Neural progenitor cell (in vitro differentiated cells): ENCODE results near the gene GPRIN2. TPM values are rescaled to one million over a fixed set of nuclear protein-coding genes. Genes with fewer than 3 reads are reported as not detected.
A peak's percentile ranks its signal among the peaks of the same experiment; 100 is the strongest.

Source experiments
- DNase-seq: peaks from one replicate; pipeline ENCODE4 v3.0.0-alpha.2; 2016; ENCODE audit warnings: low spot score
- H2AFZ ChIP-seq: fragments of 200-600 bp; sonication (generic); replicated peaks from 2 replicates; pipeline ENCODE4 v1.6.1; 2016; ENCODE audit warnings: antibody characterized with exemption
- H3F3A ChIP-seq: fragments of 200-600 bp; sonication (generic); 2 replicates; pipeline ENCODE4 v1.6.1; 2016; ENCODE audit warnings: antibody characterized with exemption, low read depth
- H3K27ac ChIP-seq: fragments of 200-600 bp; sonication (generic); 2 replicates; pipeline ENCODE4 v1.5.1; 2016; ENCODE audit warnings: mild to moderate bottlenecking
- H3K27me3 ChIP-seq: fragments of 200-600 bp; sonication (generic); 2 replicates; pipeline ENCODE4 v1.6.1; 2016; ENCODE audit warnings: mild to moderate bottlenecking, moderate library complexity
- H3K36me3 ChIP-seq: fragments of 200-600 bp; sonication (generic); 2 replicates; pipeline ENCODE4 v1.5.1; 2016
- H3K4me1 ChIP-seq: fragments of 200-600 bp; sonication (generic); 2 replicates; pipeline ENCODE4 v1.6.1; 2016; ENCODE audit warnings: mixed run types
- H3K4me2 ChIP-seq: fragments of 200-600 bp; sonication (generic); 2 replicates; pipeline ENCODE4 v1.6.1; 2016
- H3K4me3 ChIP-seq: fragments of 200-600 bp; sonication (generic); 2 replicates; pipeline ENCODE4 v1.5.1; 2016
- H3K79me2 ChIP-seq: fragments of 200-600 bp; sonication (generic); 2 replicates; pipeline ENCODE4 v1.6.1; 2016; ENCODE audit warnings: low read depth
- H3K9ac ChIP-seq: fragments of 200-600 bp; sonication (generic); 2 replicates; pipeline ENCODE4 v1.6.1; 2016
- H3K9me3 ChIP-seq: fragments of 200-600 bp; sonication (generic); 2 replicates; pipeline ENCODE4 v1.5.1; 2016; ENCODE audit warnings: low read depth
- H4K20me1 ChIP-seq: fragments of 200-600 bp; sonication (generic); 2 replicates; pipeline ENCODE4 v1.6.1; 2016; ENCODE audit warnings: low read depth
- H3K27ac Mint-ChIP-seq: 3 replicates; pipeline ENCODE4 v1.8.0; 2021; ENCODE audit warnings: mixed read lengths
- H3K27me3 Mint-ChIP-seq: 2 replicates; pipeline ENCODE4 v1.8.0; 2022; ENCODE audit warnings: low read depth, mild to moderate bottlenecking, inconsistent platforms, moderate library complexity, mixed read lengths; ENCODE audit not compliant: insufficient read depth
- H3K36me3 Mint-ChIP-seq: 3 replicates; pipeline ENCODE4 v1.8.0; 2021; ENCODE audit warnings: mixed read lengths
- H3K4me1 Mint-ChIP-seq: 3 replicates; pipeline ENCODE4 v1.8.0; 2021; ENCODE audit warnings: mixed read lengths
- H3K4me3 Mint-ChIP-seq: 3 replicates; pipeline ENCODE4 v1.8.0; 2021; ENCODE audit warnings: mild to moderate bottlenecking, moderate library complexity, mixed read lengths
- H3K9me3 Mint-ChIP-seq: 3 replicates; pipeline ENCODE4 v1.8.0; 2020; ENCODE audit warnings: mixed read lengths
- CTCF ChIP-seq: fragments of 200-600 bp; sonication (generic); IDR thresholded peaks from 2 replicates; pipeline ENCODE4 v1.5.1; 2017; ENCODE audit warnings: antibody characterized with exemption, mild to moderate bottlenecking
- EZH2 ChIP-seq: fragments of 200-600 bp; sonication (generic); IDR thresholded peaks from 2 replicates; pipeline ENCODE4 v1.6.1; 2017; ENCODE audit warnings: antibody characterized with exemption, mild to moderate bottlenecking, moderate library complexity
- EZH2phosphoT487 ChIP-seq: fragments of 200-600 bp; sonication (generic); IDR thresholded peaks from 2 replicates; pipeline ENCODE4 v1.6.1; 2017; ENCODE audit warnings: antibody characterized with exemption
- total RNA-seq: library from RNA; depleted of rRNA; stranded (reverse); fragments of >200 nt; gene quantifications from 2 replicates; pipeline ENCODE4 v1.2.3, GENCODE V29; 2015; ENCODE audit warnings: low replicate concordance

The GPRIN2 gene
- total RNA-seq, 1 donor from 2014 or later: 6.9 TPM

DNA sequence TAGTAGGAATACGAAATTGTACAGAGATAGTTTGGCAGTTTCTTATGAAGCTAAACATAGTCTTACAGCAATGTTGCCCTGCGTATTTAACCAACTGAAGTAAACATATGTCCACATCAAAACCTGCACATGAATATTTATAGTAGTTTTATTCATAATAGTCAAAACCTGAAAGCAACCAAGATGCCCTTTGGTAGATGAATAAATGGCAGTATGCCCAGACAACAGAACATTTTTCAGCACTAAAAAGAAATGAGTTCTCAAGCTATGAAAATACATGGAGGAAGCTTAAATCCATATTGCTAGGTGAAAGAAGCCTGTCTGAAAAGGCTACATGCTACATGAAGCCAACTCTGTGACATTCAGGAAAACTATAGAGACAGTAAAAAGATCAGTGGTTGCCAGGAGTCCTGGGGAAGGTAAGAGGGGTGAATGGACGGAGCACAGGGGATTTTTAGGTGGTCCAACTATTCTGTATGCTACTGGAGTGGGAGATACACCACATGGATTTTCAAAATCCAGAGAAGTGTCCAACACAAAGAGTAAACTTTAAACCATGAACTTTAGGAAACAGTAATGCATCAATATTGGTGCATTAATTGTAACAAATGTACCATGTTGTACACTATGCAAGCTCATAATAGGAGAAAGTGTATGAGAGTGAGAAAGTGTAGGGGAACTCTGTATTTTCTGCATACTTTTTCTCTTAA is 17.6 kb downstream of the GPRIN2 start:
- no peaks in the 10 kb centered on the region for H3K9me3 Mint-ChIP-seq
- no peak overlapping the region for H3K27ac ChIP-seq
- no peak overlapping the region for H3K4me3 Mint-ChIP-seq
- peaks cover 24% of the 10 kb centered on the region for H3K27me3 Mint-ChIP-seq
- H3K4me3 ChIP-seq: no peak overlapping the region
- H3K9ac ChIP-seq: no peak overlapping the region
- no peaks in the 10 kb centered on the region for H3K27me3 ChIP-seq
- H3K36me3 ChIP-seq: no peaks in the 10 kb centered on the region
- TF ChIP-seq EZH2phosphoT487 (no peak), CTCF (no peak), EZH2 (no peak)
- no peak overlapping the region for H3K27ac Mint-ChIP-seq
- H3K4me1 Mint-ChIP-seq: peaks cover 19% of the 10 kb centered on the region
- H3K79me2 ChIP-seq: no peaks in the 10 kb centered on the region
- H3K4me2 ChIP-seq: no peak overlapping the region
- H4K20me1 ChIP-seq: no peaks in the 10 kb centered on the region
- no peaks in the 10 kb centered on the region for H3K9me3 ChIP-seq
- H3F3A ChIP-seq: peaks cover 9% of the 10 kb centered on the region
- peaks cover 22% of the 10 kb centered on the region for H3K4me1 ChIP-seq
- no peaks in the 10 kb centered on the region for H3K36me3 Mint-ChIP-seq
- no peak overlapping the region for H2AFZ ChIP-seq
- DNase-seq: no peak

- no peak for DNase-seq
- no peaks in the 10 kb centered on the region for H3K79me2 ChIP-seq
- no peak overlapping the region for H3K27ac ChIP-seq
- H3K36me3 Mint-ChIP-seq: no peaks in the 10 kb centered on the region
- no peaks in the 10 kb centered on the region for H3K36me3 ChIP-seq
- H3K4me3 Mint-ChIP-seq: no peak overlapping the region
- H3K27me3 ChIP-seq: no peaks in the 10 kb centered on the region
- H2AFZ ChIP-seq: no peak overlapping the region
- no peak overlapping the region for H3K27ac Mint-ChIP-seq
- no peaks in the 10 kb centered on the region for H4K20me1 ChIP-seq
- H3K4me3 ChIP-seq: no peak overlapping the region
- peaks cover 18% of the 10 kb centered on the region for H3K4me1 ChIP-seq
- H3K9ac ChIP-seq: no peak overlapping the region
- peaks cover 20% of the 10 kb centered on the region for H3K27me3 Mint-ChIP-seq
- no peaks in the 10 kb centered on the region for H3K9me3 Mint-ChIP-seq
- no peaks in the 10 kb centered on the region for H3K9me3 ChIP-seq
- H3K4me2 ChIP-seq: no peak overlapping the region
- TF ChIP-seq CTCF (no peak), EZH2phosphoT487 (no peak), EZH2 (no peak)
- peaks cover 19% of the 10 kb centered on the region for H3K4me1 Mint-ChIP-seq
- peaks cover 7% of the 10 kb centered on the region for H3F3A ChIP-seq
These were observed 18.3 kb downstream of the GPRIN2 start for GRCh38 chr10:46538155-46538554.

GRCh38 chr10:46537309-46537708 is 19.1 kb downstream of the GPRIN2 start:
- H3K4me2 ChIP-seq: no peak overlapping the region
- H3K4me3 ChIP-seq: no peak overlapping the region
- H3K36me3 Mint-ChIP-seq: no peaks in the 10 kb centered on the region
- peaks cover 16% of the 10 kb centered on the region for H3K4me1 Mint-ChIP-seq
- H3K27me3 ChIP-seq: no peaks in the 10 kb centered on the region
- H3K9me3 ChIP-seq: no peaks in the 10 kb centered on the region
- H3K9me3 Mint-ChIP-seq: no peaks in the 10 kb centered on the region
- H3K79me2 ChIP-seq: no peaks in the 10 kb centered on the region
- DNase-seq: peak; percentile 53
- H3K27me3 Mint-ChIP-seq: peaks cover 13% of the 10 kb centered on the region
- H3K9ac ChIP-seq: no peak overlapping the region
- H4K20me1 ChIP-seq: no peaks in the 10 kb centered on the region
- no peak overlapping the region for H3K27ac ChIP-seq
- H2AFZ ChIP-seq: no peak overlapping the region
- no peak for TF ChIP-seq EZH2phosphoT487
- TF ChIP-seq CTCF: no peak
- peaks cover 4% of the 10 kb centered on the region for H3F3A ChIP-seq
- no peaks in the 10 kb centered on the region for H3K36me3 ChIP-seq
- H3K27ac Mint-ChIP-seq: no peak overlapping the region
- H3K4me3 Mint-ChIP-seq: no peak overlapping the region
- H3K4me1 ChIP-seq: peaks cover 9% of the 10 kb centered on the region
